Measurements from ENCODE around the gene FRMD4A.

DNA sequence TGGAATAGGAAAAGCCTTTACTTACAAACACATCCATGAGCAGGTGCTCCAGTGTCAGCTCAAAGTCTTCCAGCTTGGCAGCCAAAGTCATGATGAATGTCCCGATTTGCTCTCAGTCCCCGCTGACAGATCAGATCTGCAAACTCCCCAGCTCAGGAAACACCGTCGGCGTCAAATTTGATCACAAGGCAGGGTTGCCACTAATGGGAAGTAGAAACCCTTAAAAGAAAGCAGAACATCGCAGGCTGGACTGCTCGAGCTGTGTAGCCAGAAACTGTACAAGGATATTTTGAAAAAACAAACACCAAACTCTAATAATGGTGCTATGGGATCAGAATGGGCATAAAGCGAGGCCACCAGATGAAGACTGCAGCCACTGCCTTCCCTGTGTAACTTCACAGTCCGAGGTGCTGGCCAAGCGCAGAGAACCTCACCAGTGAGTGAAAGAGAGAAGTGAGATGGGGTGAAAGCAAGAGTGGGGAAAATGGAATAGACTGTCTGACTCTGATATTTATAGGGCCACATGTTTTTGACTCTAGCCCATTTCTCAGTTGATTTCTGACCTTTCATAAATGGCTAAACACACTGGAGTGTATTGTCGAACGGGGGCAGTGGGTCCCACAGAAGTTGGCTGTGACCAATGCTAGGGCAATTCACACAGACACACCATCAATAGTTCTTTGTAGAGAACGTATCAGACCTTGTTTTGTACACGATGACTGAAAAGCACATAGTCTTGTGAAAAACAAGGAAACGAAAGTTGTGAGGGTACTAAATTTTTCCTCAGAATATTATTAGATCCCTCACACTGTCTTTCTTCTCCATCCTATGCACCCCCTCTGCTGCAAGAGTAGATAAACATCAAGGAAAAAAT lies 306.2 kb downstream of the FRMD4A start:
- TF ChIP-seq CTCF (IDR thresholded peaks at IDR 0.05) (no peak), ZFX (IDR thresholded peaks at IDR 0.05; ENCODE audit: borderline replicate concordance) (no peak)
